ENCODE data around the gene MARVELD1. TPM values are rescaled to one million over a fixed set of nuclear protein-coding genes. Genes with fewer than 3 reads are reported as not detected.
"Not testable (repeated sequence)": the region's sequence is repeated elsewhere in the genome, so short reads cannot be mapped to it uniquely, and the experiment has no call there.

Gene MARVELD1
- total and polyA plus RNA-seq, 2 experiments from 2014 or later = 7.3 to 23.7 TPM

GRCh38 chr10:97683556-97684367, 29.8 kb upstream of the MARVELD1 start:
- H3K9me3 Mint-ChIP-seq = no peaks in the 10 kb centered on the region
- no peaks in the 10 kb centered on the region for H3K36me3 Mint-ChIP-seq (ENCODE audit: low read depth)
- H4K20me1 ChIP-seq (replicated peaks; ENCODE audit: insufficient read depth) = peaks cover 21% of the 10 kb centered on the region
- no peaks in the 10 kb centered on the region for H3K9me2 ChIP-seq (ENCODE audit: insufficient read depth)
- H3K4me2 ChIP-seq = peak overlapping the region; percentile 10; the same call in 1 of the 2 replicates
- ATAC-seq = peak; percentile 2; the same call in 2 of the 3 replicates
- peak; percentile 31 for DNase-seq (ENCODE audit: low spot score)
- peaks cover 25% of the 10 kb centered on the region for H3K79me2 ChIP-seq (replicated peaks; ENCODE audit: insufficient read depth)
- H3K4me1 ChIP-seq (ENCODE audit: insufficient read depth) = peaks cover 25% of the 10 kb centered on the region
- H3K27ac Mint-ChIP-seq = peak overlapping the region; percentile 72; the same call in 1 of the 2 replicates
- H3K27me3 ChIP-seq (ENCODE audit: insufficient read depth) = no peaks in the 10 kb centered on the region
- H3K4me1 Mint-ChIP-seq = peaks cover 22% of the 10 kb centered on the region
- H3K4me3 Mint-ChIP-seq = no peak overlapping the region; the same call in 2 of the 3 replicates
- H3K36me3 ChIP-seq (ENCODE audit: insufficient read depth) = no peaks in the 10 kb centered on the region
- no peak overlapping the region for H2AFZ ChIP-seq
- no peak overlapping the region for H3K4me3 ChIP-seq
- H3K27ac ChIP-seq (ENCODE audit: low read depth) = peak overlapping the region; percentile 76; the same call in 1 of the 2 replicates
- peaks cover 9% of the 10 kb centered on the region for H3K27me3 Mint-ChIP-seq (ENCODE audit: insufficient read depth, low read depth, poor library complexity)
- peaks cover 11% of the 10 kb centered on the region for H3F3A ChIP-seq (replicated peaks; ENCODE audit: low read depth)
- no peak for TF ChIP-seq EZH2 (IDR thresholded peaks at IDR 0.05; ENCODE audit: low read depth, unreplicated experiment)
- TF ChIP-seq, protein P1, sequence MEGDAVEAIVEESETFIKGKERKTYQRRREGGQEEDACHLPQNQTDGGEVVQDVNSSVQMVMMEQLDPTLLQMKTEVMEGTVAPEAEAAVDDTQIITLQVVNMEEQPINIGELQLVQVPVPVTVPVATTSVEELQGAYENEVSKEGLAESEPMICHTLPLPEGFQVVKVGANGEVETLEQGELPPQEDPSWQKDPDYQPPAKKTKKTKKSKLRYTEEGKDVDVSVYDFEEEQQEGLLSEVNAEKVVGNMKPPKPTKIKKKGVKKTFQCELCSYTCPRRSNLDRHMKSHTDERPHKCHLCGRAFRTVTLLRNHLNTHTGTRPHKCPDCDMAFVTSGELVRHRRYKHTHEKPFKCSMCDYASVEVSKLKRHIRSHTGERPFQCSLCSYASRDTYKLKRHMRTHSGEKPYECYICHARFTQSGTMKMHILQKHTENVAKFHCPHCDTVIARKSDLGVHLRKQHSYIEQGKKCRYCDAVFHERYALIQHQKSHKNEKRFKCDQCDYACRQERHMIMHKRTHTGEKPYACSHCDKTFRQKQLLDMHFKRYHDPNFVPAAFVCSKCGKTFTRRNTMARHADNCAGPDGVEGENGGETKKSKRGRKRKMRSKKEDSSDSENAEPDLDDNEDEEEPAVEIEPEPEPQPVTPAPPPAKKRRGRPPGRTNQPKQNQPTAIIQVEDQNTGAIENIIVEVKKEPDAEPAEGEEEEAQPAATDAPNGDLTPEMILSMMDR (conservative IDR thresholded peaks at IDR 0.05; ENCODE audit: low read depth in 2 of 2) = peak in 1 of 2 experiments; percentile 24; a peak in 1 of 4 replicates

GRCh38 chr10:97684368-97684713, 29.2 kb upstream of the MARVELD1 start:
- ATAC-seq; H2AFZ ChIP-seq; H3K36me3 ChIP-seq (ENCODE audit: insufficient read depth); H3K9me3 Mint-ChIP-seq; DNase-seq (ENCODE audit: low spot score); H3K4me3 ChIP-seq; H3K36me3 Mint-ChIP-seq (ENCODE audit: low read depth); H3K9me2 ChIP-seq (ENCODE audit: insufficient read depth); H3K27ac ChIP-seq (ENCODE audit: low read depth); H3K27me3 Mint-ChIP-seq (ENCODE audit: insufficient read depth, low read depth, poor library complexity); H3K27me3 ChIP-seq (ENCODE audit: insufficient read depth); H3K4me3 Mint-ChIP-seq: not testable (repeated sequence)
- Histone ChIP-seq H3F3A (replicated peaks; ENCODE audit: low read depth) (peaks cover 11% of the 10 kb centered on the region), H3K4me2 (peak overlapping the region; percentile 96; the same call in 1 of the 2 replicates), H3K4me1 (ENCODE audit: insufficient read depth) (peaks cover 25% of the 10 kb centered on the region), H3K79me2 (replicated peaks; ENCODE audit: insufficient read depth) (peaks cover 25% of the 10 kb centered on the region), H4K20me1 (replicated peaks; ENCODE audit: insufficient read depth) (peaks cover 21% of the 10 kb centered on the region)
- 0 out of 2 replicates have a peak overlapping the region, but pooled peaks have one; percentile 72 for H3K27ac Mint-ChIP-seq
- peaks cover 22% of the 10 kb centered on the region for H3K4me1 Mint-ChIP-seq

GRCh38 chr10:97684866-97685394, 28.6 kb upstream of the MARVELD1 start:
- H3K27ac Mint-ChIP-seq = no peak overlapping the region
- H3K4me3 ChIP-seq = peak overlapping the region; percentile 82; the same call in 1 of the 2 replicates
- TF ChIP-seq EZH2 (IDR thresholded peaks at IDR 0.05; ENCODE audit: low read depth, unreplicated experiment) (no peak), CREB1 (CRISPR knock-in tag; IDR thresholded peaks at IDR 0.05; ENCODE audit: low read depth) (no peak), EZH2phosphoT487 (IDR thresholded peaks at IDR 0.05; ENCODE audit: unreplicated experiment) (no peak), ETS1 (IDR thresholded peaks at IDR 0.05) (no peak), NANOG (IDR thresholded peaks at IDR 0.05; ENCODE audit: borderline replicate concordance) (no peak), JUNB (IDR thresholded peaks at IDR 0.05; ENCODE audit: unreplicated experiment) (no peak), STAT1 (IDR thresholded peaks at IDR 0.05; ENCODE audit: unreplicated experiment) (no peak), ZNF331 (CRISPR knock-in tag; IDR thresholded peaks at IDR 0.05; ENCODE audit: low read depth) (no peak), POLR2AphosphoS5 (IDR thresholded peaks at IDR 0.05; ENCODE audit: low read depth) (no peak), ZNF114 (CRISPR knock-in tag; IDR thresholded peaks at IDR 0.05) (no peak)
- TF ChIP-seq, protein P1 (conservative IDR thresholded peaks at IDR 0.05; ENCODE audit: low read depth in 2 of 2) = no peak

More at GRCh38 chr10:97684866-97685394, 28.6 kb upstream of the MARVELD1 start:
- Histone ChIP-seq H3K4me2 (peak overlapping the region; percentile 96; the same call in 1 of the 2 replicates), H2AFZ (no peak overlapping the region), H3K27me3 (ENCODE audit: insufficient read depth) (no peaks in the 10 kb centered on the region), H3K27ac (ENCODE audit: low read depth) (no peak overlapping the region), H4K20me1 (replicated peaks; ENCODE audit: insufficient read depth) (peaks cover 21% of the 10 kb centered on the region), H3K9me2 (ENCODE audit: insufficient read depth) (no peaks in the 10 kb centered on the region), H3K36me3 (ENCODE audit: insufficient read depth) (no peaks in the 10 kb centered on the region), H3K79me2 (replicated peaks; ENCODE audit: insufficient read depth) (peaks cover 25% of the 10 kb centered on the region), H3F3A (replicated peaks; ENCODE audit: low read depth) (peaks cover 11% of the 10 kb centered on the region), H3K4me1 (ENCODE audit: insufficient read depth) (peaks cover 25% of the 10 kb centered on the region)
- peaks cover 22% of the 10 kb centered on the region for H3K4me1 Mint-ChIP-seq
- DNase-seq (ENCODE audit: low spot score) (no peak), ATAC-seq (no peak)
- H3K27me3 Mint-ChIP-seq (ENCODE audit: insufficient read depth, low read depth, poor library complexity) = peaks cover 8% of the 10 kb centered on the region
- no peaks in the 10 kb centered on the region for H3K9me3 Mint-ChIP-seq
- peak overlapping the region; percentile 13; the same call in 1 of the 3 replicates for H3K4me3 Mint-ChIP-seq
- no peaks in the 10 kb centered on the region for H3K36me3 Mint-ChIP-seq (ENCODE audit: low read depth)
